HL-60/S4 (cell line): ENCODE measurements around the gene BBX.

ENCODE experiments used
- in situ Hi-C: fragments of 300-500 bp; cut with MboI; formaldehyde crosslinking; loops from 2 replicates; pipeline ENCODE4 v1.14.3; 2022; ENCODE audit warnings: low sequenced_read_pairs

Gene BBX

DNA sequence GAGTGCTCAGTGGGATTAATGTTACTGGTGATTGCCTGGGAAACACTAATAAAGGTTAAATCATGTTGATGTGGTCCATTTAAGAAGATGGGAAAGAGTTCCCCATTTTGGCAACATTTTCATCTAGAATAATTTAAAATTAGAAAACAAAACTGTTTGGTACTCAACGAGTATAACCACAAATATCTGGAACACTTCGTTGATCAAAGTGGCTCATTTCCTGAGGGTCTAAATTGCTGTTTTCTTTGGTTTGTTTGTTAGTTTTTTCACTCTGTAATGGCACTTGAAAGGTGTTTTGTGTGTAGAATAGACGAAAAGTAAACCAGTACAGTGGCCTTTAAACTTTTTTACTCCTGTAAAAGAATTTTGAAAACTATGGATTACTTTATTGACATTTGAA lies 73.9 kb downstream of the BBX start:
- in situ Hi-C loops, result no loop called here

GRCh38 chr3:107598926-107599771 lies 76.4 kb downstream of the BBX start:
- in situ Hi-C loops, result no loop called here

GRCh38 chr3:107599772-107600145 lies 77.0 kb downstream of the BBX start:
- in situ Hi-C loops, result no loop called here

GRCh38 chr3:107600780-107601179 lies 78.0 kb downstream of the BBX start:
- in situ Hi-C loops, result no loop called here

- in situ Hi-C loops, result no loop called here
Measured at GRCh38 chr3:107604057-107604822, 81.5 kb downstream of the BBX start.

- in situ Hi-C loops, result no loop called here
Measured at GRCh38 chr3:107611775-107612469, 89.2 kb downstream of the BBX start.

GRCh38 chr3:107612664-107613084 lies 89.9 kb downstream of the BBX start:
- in situ Hi-C loops, result no loop called here

GRCh38 chr3:107619549-107619948 lies 96.8 kb downstream of the BBX start:
- in situ Hi-C loops, result no loop called here

DNA sequence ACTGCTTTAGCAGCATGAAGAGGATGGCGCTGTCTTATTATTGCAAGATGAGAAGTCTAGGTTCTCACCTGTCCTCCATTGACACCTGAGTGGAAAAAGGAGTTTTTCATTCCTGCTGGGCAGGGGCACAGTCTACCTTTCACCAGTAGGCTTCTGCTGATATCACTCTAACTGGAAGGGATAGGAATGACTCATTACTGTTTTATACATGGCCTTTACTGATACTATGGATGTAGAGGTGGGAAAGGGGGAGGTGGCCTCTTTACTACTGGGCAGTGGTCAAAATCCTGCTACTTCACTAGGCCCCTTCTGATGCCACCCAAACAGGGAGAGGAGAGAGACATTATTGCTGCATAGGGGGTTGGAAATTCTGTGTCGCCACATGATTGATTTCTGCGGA lies 97.8 kb downstream of the BBX start:
- in situ Hi-C loops, result no loop called here

DNA sequence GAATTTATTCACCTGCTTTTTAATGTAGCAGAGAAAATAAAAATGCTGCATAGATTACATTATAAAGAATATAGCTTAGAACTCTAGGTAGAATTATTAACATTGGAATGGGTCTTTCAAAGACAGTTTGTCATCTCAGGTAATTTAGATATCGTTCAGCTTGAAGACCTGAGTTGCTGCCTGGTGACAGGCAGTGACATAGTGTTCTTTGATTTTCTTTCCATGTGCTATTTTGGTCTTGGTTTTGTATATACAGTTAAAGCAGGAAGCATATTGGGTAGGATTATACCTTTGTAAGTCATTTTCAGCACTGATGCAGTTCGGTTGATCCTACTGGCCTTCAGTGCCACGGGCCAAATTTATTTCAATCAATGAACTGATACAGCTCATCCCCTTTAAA lies 98.7 kb downstream of the BBX start:
- in situ Hi-C loops, result no loop called here

GRCh38 chr3:107627962-107628542 lies 105.3 kb downstream of the BBX start:
- in situ Hi-C loops, result no loop called here

DNA sequence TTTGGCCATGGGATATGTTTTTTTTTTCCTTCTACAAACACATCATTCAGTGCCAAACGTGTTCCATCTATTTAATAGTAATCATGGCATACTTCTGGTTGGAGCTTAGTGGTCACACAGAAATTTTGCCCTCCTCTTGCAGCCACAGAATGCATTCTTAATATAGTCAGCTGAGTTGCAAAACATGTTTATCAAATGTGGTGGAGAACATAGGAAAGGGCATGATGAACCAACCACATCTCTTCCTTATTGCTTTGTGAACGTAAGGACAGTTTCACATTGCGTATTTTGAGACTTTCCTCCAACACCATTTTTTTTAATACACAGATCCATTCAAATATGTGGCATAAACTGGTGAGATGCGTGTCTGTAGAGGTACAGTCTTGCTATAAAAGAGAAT lies 106.8 kb downstream of the BBX start:
- in situ Hi-C loops, result no loop called here

DNA sequence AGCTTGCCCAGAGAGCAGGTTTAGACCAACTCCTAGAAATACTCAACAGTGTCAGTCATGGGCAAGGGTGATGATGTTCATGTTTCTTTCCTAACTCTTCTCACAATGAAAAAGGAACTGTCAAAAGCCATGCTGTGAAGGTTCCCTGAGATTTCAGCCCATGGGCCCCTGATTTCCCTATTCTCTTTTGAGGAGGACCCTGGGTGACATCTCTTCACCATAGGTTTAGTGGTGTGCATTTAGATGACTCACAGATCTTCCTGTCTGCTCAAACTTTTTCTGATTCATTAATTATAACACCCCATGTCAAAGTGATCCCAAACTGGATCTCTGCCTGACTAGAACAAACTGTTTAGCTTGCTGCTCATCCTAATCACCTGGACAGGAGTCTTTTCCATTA lies 108.0 kb downstream of the BBX start:
- in situ Hi-C loops, result no loop called here

GRCh38 chr3:107632576-107632975 lies 109.8 kb downstream of the BBX start:
- in situ Hi-C loops, result no loop called here

DNA sequence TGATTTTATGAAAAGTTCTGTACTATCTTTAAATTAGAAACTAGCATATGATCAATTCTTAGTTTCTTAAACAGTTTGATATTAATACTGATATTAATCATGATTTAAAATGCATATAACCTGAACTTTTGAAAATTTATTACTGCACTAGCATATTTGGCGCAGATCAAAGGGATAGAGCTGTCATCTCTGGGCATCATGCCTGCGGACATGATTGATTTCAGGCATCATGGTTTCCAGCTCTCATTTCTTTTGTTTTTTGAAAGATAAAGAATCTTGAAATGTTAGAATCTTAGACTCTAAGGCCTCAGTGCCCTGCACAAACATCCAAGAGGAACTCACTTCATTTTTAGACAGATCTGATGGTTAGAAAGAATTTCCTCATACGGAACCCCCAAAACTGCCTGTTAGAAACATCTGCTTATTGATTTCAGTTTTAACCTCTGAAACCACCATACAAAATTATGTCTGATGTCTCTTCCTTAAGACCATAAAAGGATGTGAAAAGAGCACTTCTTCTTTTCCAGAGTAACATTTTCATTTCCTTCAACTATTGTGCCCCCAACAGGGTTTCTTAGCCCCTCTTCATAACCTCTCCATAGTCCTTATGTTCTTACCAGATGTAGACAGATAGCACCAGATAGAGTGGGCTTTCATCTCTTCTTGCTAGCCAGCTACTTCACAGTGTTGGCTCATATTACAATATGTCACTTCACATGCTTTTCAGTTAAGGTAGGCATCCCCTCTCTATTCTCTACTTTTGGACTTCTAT lies 110.8 kb downstream of the BBX start:
- in situ Hi-C loops, result no loop called here

- in situ Hi-C loops, result no loop called here
Measured at GRCh38 chr3:107634099-107634489, 111.3 kb downstream of the BBX start.

GRCh38 chr3:107637416-107638183 lies 114.8 kb downstream of the BBX start:
- in situ Hi-C loops, result no loop called here

GRCh38 chr3:107641572-107642307 lies 119.0 kb downstream of the BBX start:
- in situ Hi-C loops, result no loop called here
